IMR-90 (cell line): ENCODE data around the gene NR2C2.

Experiments used
- SMC3 ChIP-seq: fragments of 150-350 bp; IDR thresholded peaks from 2 replicates; pipeline ENCODE4 v1.6.1; 2016; ENCODE audit warnings: low read depth, mild to moderate bottlenecking, antibody characterized with exemption, low read length, moderate library complexity
- TF ChIP-seq, protein P1 (sequence below): conservative IDR thresholded peaks from 2 replicates; pipeline ENCODE4 v1.5.1; 2012; ENCODE audit warnings: mild to moderate bottlenecking, low read depth, low read length, improper control_type of control experiment

DNA sequence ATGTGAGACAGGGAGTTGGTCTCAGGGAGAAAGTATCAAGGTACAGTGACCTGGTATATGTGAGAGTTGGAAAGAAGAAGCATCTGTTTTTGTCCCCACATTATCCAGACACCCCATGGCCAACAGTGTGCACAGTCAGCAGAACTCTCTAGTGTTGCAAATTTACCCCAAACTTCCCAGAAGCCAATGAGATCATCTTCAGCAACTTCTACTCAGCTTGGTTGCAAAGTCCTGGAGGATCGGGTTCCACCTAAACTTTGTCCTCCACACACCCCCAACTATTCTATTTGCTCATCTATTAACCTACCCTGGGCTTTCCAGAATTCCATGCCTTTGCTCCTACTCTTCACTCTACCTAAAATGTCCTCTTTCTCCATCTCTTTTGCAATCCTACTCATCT lies 135.9 kb downstream of the NR2C2 start:
- TF ChIP-seq, protein P1, sequence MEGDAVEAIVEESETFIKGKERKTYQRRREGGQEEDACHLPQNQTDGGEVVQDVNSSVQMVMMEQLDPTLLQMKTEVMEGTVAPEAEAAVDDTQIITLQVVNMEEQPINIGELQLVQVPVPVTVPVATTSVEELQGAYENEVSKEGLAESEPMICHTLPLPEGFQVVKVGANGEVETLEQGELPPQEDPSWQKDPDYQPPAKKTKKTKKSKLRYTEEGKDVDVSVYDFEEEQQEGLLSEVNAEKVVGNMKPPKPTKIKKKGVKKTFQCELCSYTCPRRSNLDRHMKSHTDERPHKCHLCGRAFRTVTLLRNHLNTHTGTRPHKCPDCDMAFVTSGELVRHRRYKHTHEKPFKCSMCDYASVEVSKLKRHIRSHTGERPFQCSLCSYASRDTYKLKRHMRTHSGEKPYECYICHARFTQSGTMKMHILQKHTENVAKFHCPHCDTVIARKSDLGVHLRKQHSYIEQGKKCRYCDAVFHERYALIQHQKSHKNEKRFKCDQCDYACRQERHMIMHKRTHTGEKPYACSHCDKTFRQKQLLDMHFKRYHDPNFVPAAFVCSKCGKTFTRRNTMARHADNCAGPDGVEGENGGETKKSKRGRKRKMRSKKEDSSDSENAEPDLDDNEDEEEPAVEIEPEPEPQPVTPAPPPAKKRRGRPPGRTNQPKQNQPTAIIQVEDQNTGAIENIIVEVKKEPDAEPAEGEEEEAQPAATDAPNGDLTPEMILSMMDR = no peak
- no peak for TF ChIP-seq SMC3
